Tracheal epithelial cell (primary cell): ENCODE measurements around the gene PIGP. TPM values are rescaled to one million over a fixed set of nuclear protein-coding genes. Genes with fewer than 3 reads are reported as not detected.

Source experiments
- total RNA-seq: library from RNA; depleted of rRNA; stranded (reverse); fragments of >200 nt; gene quantifications from 2 replicates; pipeline ENCODE4 v1.2.1, GENCODE V29; 2014

Gene PIGP
- 7.5 and 9.8 TPM in 2 replicates for total RNA-seq

DNA sequence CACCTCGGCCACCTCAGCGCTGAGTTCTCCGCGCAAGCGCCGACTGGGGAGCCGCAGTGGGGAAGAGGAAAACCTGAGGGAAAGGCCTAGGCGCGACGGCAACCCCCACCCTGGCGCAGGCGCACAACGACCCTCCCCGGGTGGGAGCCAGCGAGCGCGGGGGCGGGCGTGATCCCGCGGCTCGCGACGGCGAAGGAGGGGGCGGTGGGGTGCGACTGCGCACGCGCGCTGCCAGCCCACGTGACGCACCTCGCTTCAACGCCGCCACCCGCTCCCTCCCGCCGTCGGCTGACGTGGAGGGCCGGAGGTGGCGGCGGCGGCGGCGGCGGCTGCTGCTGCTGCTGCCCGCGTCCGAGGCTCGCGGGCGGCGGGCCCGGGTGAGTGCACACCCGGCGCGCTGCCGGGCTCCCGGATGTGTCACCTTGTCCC lies at the start of gene PIGP, which contains the start of gene TTC3:
Gene PIGP, minus strand, starts transcription at position 84 of the 429 bp plus-strand sequence. CDS start 556 bp downstream, outside the sequence.
Gene TTC3, plus strand, starts transcription at position 267 of the 429 bp plus-strand sequence. CDS start 14,004 bp downstream, outside the sequence.

Other genes with a start within 250 kb of the PIGP start
- gene HLCS, start 106.4 kb downstream of the PIGP start, total RNA-seq: 23.7 and 23.9 TPM in 2 replicates
- 0.24 TPM in 1 of 2 replicates, not detected in the other for gene RIPPLY3, start 66.4 kb downstream of the PIGP start, total RNA-seq
- 142 and 149 TPM in 2 replicates for gene TTC3, start 183 bp upstream of the PIGP start, total RNA-seq
- gene VPS26C, start 194.3 kb upstream of the PIGP start, total RNA-seq: 43.5 and 56.9 TPM in 2 replicates